GM19238 (cell line): Measurements from ENCODE around the gene FKBP11.
"Not testable (repeated sequence)": the region's sequence is repeated elsewhere in the genome, so short reads cannot be mapped to it uniquely, and the experiment has no call there.

Source experiments
- DNase-seq: peaks from one replicate; pipeline ENCODE4 v3.0.0; 2011; ENCODE audit warnings: low spot score; ENCODE audit not compliant: insufficient read length

The FKBP11 gene

GRCh38 chr12:48910196-48910595, 15.1 kb downstream of the FKBP11 start:
- DNase-seq, result no peak

- not testable (repeated sequence) for DNase-seq
Measured at GRCh38 chr12:48909698-48910097, 15.6 kb downstream of the FKBP11 start.

- DNase-seq, result no peak
Measured at GRCh38 chr12:48907245-48907644, 18.0 kb downstream of the FKBP11 start.

GRCh38 chr12:48903982-48904411, 21.3 kb downstream of the FKBP11 start:
- DNase-seq, result peak; percentile 61

GRCh38 chr12:48903363-48903981, 21.8 kb downstream of the FKBP11 start:
- DNase-seq, result no peak

GRCh38 chr12:48901278-48901677, 24.0 kb downstream of the FKBP11 start:
- peak; percentile 34 for DNase-seq

GRCh38 chr12:48899651-48900050, 25.6 kb downstream of the FKBP11 start:
- DNase-seq, result no peak

- no peak for DNase-seq
Measured at GRCh38 chr12:48894271-48894670, 31.0 kb downstream of the FKBP11 start.

GRCh38 chr12:48890657-48891418, 34.5 kb downstream of the FKBP11 start:
- DNase-seq, result peak; percentile 58

- DNase-seq, result no peak
Measured at GRCh38 chr12:48889679-48890078, 35.6 kb downstream of the FKBP11 start.

GRCh38 chr12:48883305-48884161, 41.8 kb downstream of the FKBP11 start:
- DNase-seq, result no peak

- DNase-seq, result no peak
Measured at GRCh38 chr12:48882972-48883304, 42.4 kb downstream of the FKBP11 start.

- no peak for DNase-seq
Measured at GRCh38 chr12:48882315-48882687, 43.0 kb downstream of the FKBP11 start.

- DNase-seq, result no peak
Measured at GRCh38 chr12:48881686-48882314, 43.5 kb downstream of the FKBP11 start.

GRCh38 chr12:48880647-48881046, 44.6 kb downstream of the FKBP11 start:
- DNase-seq, result no peak

GRCh38 chr12:48878548-48878947, 46.7 kb downstream of the FKBP11 start:
- DNase-seq, result no peak

- DNase-seq, result no peak
Measured at GRCh38 chr12:48875944-48876515, 49.3 kb downstream of the FKBP11 start.

- not testable (repeated sequence) for DNase-seq
Measured at GRCh38 chr12:48873534-48873933, 51.8 kb downstream of the FKBP11 start.

- DNase-seq, result no peak
Measured at GRCh38 chr12:48873096-48873495, 52.2 kb downstream of the FKBP11 start.
